Coronary artery (tissue), 2 donors: Measurements from ENCODE around the gene CCDC63.
"Not testable (repeated sequence)": the region's sequence is repeated elsewhere in the genome, so short reads cannot be mapped to it uniquely, and the experiment has no call there.

ENCODE experiments used
- DNase-seq: peaks from one replicate; pipeline ENCODE4 v3.0.0-alpha.2; 2017; ENCODE audit warnings: low spot score
- H3K27ac ChIP-seq, 2 donors: fragments of 200-600 bp; sonication (generic); one replicate each; pipeline ENCODE4 v1.5.1; 2016 to 2019
- H3K4me3 ChIP-seq: fragments of 200-600 bp; sonication (generic); 2 replicates; pipeline ENCODE4 v1.5.1; 2016; ENCODE audit warnings: mild to moderate bottlenecking, moderate library complexity
- CTCF ChIP-seq: fragments of 200-600 bp; sonication (generic); IDR thresholded peaks from one replicate; pipeline ENCODE4 v1.5.1; 2019; ENCODE audit warnings: antibody characterized with exemption

The CCDC63 gene

DNA sequence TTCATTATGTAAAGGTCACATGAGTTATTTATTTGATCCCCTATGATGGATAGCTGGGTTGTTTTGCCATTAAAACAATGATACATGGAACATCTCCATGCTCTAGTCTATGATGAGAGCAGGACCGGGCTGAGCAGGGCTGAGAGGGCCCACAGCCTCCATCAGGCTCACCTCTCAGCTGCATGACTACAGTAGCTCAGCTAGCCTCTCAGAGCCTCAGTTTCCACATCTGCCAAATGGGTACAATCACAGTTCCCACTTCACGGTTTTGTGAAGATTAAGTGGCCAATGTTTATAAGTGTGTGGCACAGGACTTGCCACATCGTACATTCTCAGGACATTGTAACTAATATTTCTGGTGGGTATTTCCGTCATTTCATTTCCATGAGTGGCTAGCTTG is 93.5 kb downstream of the CCDC63 start:
- no peak overlapping the region for H3K27ac ChIP-seq
- TF ChIP-seq CTCF, result no peak

DNA sequence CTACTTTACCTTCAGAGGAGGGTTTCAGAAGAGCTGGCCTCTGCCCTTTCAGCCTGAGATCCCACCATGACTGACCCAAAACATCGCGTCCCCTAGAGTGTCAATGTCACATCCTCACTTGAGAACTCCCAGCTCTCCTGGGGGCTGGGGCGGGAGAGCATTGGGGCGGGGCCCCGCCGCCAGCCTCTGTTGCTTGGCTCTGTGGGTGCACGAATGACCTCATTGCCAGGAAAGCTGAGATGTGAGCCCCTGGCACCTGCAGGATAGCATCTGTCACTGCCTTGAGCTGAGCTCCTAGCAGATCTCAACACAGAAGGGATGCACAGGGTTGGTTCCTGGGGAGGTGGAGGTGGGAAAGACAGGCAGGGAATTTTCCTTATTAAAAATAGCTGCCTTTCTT is 94.1 kb downstream of the CCDC63 start:
- no peak overlapping the region for H3K4me3 ChIP-seq

More for the DNA sequence above, 93.5 kb downstream of the CCDC63 start:
- no peak for DNase-seq
- H3K4me3 ChIP-seq, result no peak overlapping the region

GRCh38 chr12:110941391-110941790 is 94.6 kb downstream of the CCDC63 start:
- no peak overlapping the region for H3K27ac ChIP-seq
- no peak for TF ChIP-seq CTCF
- no peak overlapping the region for H3K4me3 ChIP-seq
- no peak for DNase-seq

More for the DNA sequence above, 94.1 kb downstream of the CCDC63 start:
- TF ChIP-seq CTCF, result no peak
- no peak for DNase-seq
- no peak overlapping the region for H3K27ac ChIP-seq

GRCh38 chr12:110943373-110943772 is 96.6 kb downstream of the CCDC63 start:
- Histone ChIP-seq H3K27ac (no peak overlapping the region), H3K4me3 (no peak overlapping the region)
- DNase-seq, result no peak
- no peak for TF ChIP-seq CTCF

GRCh38 chr12:110948041-110948440 is 101.3 kb downstream of the CCDC63 start:
- DNase-seq, result no peak
- no peak for TF ChIP-seq CTCF
- Histone ChIP-seq H3K4me3 (no peak overlapping the region), H3K27ac (no peak overlapping the region)

DNA sequence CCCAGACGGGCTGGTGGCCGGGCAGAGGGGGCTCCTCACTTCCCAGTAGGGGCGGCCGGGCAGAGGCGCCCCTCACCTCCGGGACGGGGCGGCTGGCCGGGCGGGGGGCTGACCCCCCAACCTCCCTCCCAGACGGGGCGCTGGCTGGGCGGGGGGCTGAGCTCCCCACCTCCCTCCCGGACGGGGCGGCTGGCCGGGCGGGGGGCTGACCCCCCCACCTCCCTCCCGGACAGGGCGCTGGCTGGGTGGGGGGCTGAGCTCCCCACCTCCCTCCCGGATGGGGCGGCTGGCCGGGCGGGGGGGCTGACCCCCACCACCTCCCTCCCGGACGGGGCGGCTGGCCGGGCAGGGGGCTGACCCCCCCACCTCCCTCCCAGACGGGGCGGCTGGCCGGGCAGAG is 103.7 kb downstream of the CCDC63 start:
- not testable (repeated sequence) for H3K27ac ChIP-seq, DNase-seq, H3K4me3 ChIP-seq

DNA sequence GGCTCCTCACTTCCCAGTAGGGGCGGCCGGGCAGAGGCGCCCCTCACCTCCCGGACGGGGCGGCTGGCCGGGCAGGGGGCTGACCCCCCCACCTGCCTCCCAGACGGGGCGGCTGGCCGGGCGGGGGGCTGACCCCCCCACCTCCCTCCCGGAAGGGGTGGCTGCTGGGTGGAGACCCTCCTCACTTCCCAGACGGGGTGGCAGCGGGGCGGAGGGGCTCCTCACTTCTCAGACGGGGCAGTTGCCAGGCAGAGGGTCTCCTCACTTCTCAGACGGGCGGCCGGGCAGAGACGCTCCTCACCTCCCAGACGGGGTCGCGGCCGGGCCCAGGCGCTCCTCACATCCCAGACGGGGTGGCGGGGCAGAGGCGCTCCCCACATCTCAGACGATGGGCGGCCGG is 104.1 kb downstream of the CCDC63 start:
- not testable (repeated sequence) for H3K4me3 ChIP-seq, DNase-seq, H3K27ac ChIP-seq
